ENCODE measurements around the gene NHLRC2. TPM values are rescaled to one million over a fixed set of nuclear protein-coding genes. Genes with fewer than 3 reads are reported as not detected.
"Not testable (repeated sequence)": the region's sequence is repeated elsewhere in the genome, so short reads cannot be mapped to it uniquely, and the experiment has no call there.

Gene NHLRC2
- total and polyA plus RNA-seq, 10 of the 15 experiments (the other 5 are each of a cell fraction or from before 2014, with no cell fraction given) = 1.9 to 31.3 (median 15.9) TPM

DNA sequence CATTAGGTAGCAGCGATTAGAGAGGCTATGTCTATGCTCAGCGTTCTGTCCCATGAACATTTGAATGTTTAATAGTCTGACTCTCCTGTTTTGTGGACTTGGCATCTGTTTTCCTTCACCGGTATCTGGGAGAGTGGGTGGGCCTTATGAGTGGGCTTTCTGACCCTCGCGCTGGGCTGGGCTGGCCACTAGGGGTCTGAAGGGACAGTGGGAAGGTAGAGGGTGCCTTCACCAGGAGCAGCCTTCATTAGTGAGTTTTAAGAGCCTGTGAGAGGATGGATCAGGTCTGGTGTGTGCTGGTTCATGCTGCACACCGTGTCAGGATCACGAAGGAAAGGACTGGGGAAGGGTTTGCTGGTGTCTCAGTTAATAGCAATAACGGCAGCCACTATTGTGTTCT, 34.0 kb upstream of the NHLRC2 start:
- no peaks in the 10 kb centered on the region for H3K4me1 ChIP-seq (ENCODE audit: control insufficient read depth, insufficient read depth, low read length)
- ChIA-PET RAD21 (ENCODE audit: unreplicated experiment) (no interaction called here), POLR2A (no interaction called here), SMC1A (ENCODE audit: uncharacterized antibody, unreplicated experiment) (no interaction called here), CTCF (no interaction called here)
- no peaks in the 10 kb centered on the region for H3K79me2 ChIP-seq (ENCODE audit: control insufficient read depth, insufficient read depth, low read length)
- no peak for TF ChIP-seq EGR1 (IDR thresholded peaks at IDR 0.05; ENCODE audit: borderline replicate concordance in 1 of 2, low read depth in 2 of 2, low read length in 2 of 2)
- no peak for TF ChIP-seq HCFC1 (IDR thresholded peaks at IDR 0.05; ENCODE audit: low read length)
- TF ChIP-seq SKIL (IDR thresholded peaks at IDR 0.05; ENCODE audit: low read depth, poor library complexity, severe bottlenecking) = no peak
- TF ChIP-seq RAD21 (IDR thresholded peaks at IDR 0.05; ENCODE audit: insufficient read depth, low read depth, low read length) = peak; percentile 22; the same call in 1 of the 2 replicates
- no peak for TF ChIP-seq CHD4 (IDR thresholded peaks at IDR 0.05)
- TF ChIP-seq CTCF (IDR thresholded peaks at IDR 0.05 in 2 of 3, conservative IDR thresholded peaks at IDR 0.05 in 1 of 3; ENCODE audit: control insufficient read depth in 2 of 3, extremely low read depth in 1 of 3, insufficient read depth in 1 of 3, low read depth in 3 of 3, low read length in 3 of 3) = peak in 2 of 3 experiments; percentile 8 to 19; a peak in 1 of 6 replicates
- no peak for TF ChIP-seq CBX5 (IDR thresholded peaks at IDR 0.05; ENCODE audit: low read depth)
- no peak for TF ChIP-seq SMAD1 (IDR thresholded peaks at IDR 0.05; ENCODE audit: low read depth, partially characterized antibody)
- no peak for TF ChIP-seq ZBED1 (IDR thresholded peaks at IDR 0.05; ENCODE audit: borderline replicate concordance)
- no peak for TF ChIP-seq CEBPB (IDR thresholded peaks at IDR 0.05; ENCODE audit: borderline replicate concordance in 1 of 2, low read depth in 2 of 2, low read length in 2 of 2)
- TF ChIP-seq USF2 (IDR thresholded peaks at IDR 0.05; ENCODE audit: borderline replicate concordance, low read depth, low read length) = no peak
- H3K4me2 ChIP-seq (ENCODE audit: control insufficient read depth, insufficient read depth) = no peak overlapping the region
- FAIRE-seq (no peak), ATAC-seq (peak; percentile 54; the same call in 2 of the 3 replicates), DNase-seq (ENCODE audit: low read depth, low spot score) (no peak)
- no peak overlapping the region for H2AFZ ChIP-seq (ENCODE audit: control insufficient read depth, low read depth, low read length)
- no peaks in the 10 kb centered on the region for H4K20me1 ChIP-seq (ENCODE audit: control insufficient read depth, insufficient read depth)
- WGBS (ENCODE audit: insufficient coverage, insufficient replicate concordance, low lambda C conversion rate, missing lambda C conversion rate) = 54% methylated on average over 8 of the region's 8 CpGs
- intact Hi-C loops (cut with micrococcal nuclease; ENCODE audit: unreplicated experiment) = no loop called here
- no peak overlapping the region for H3K27ac ChIP-seq (ENCODE audit: control insufficient read depth, insufficient read depth)
- no TSS peak for BruUV-seq (replicated peaks)
- H3K4me3 ChIP-seq = no peak overlapping the region
- H3K27me3 ChIP-seq (replicated peaks in 1 of 2; ENCODE audit: control insufficient read depth in 2 of 2, insufficient read depth in 2 of 2, low read length in 1 of 2) = no peaks in the 10 kb centered on the region
- H3K36me3 ChIP-seq (ENCODE audit: control insufficient read depth in 2 of 2, insufficient read depth in 2 of 2, low read length in 1 of 2) = no peaks in the 10 kb centered on the region
- in situ Hi-C loops (cut with MboI) = no loop called here
- H3K9me3 ChIP-seq (replicated peaks; ENCODE audit: control insufficient read depth, insufficient read depth, low read length) = no peaks in the 10 kb centered on the region
- H3K9ac ChIP-seq (ENCODE audit: control insufficient read depth, insufficient read depth, low read length) = no peak overlapping the region

- BruUV-seq (replicated peaks) = not testable (repeated sequence)
- WGBS (ENCODE audit: insufficient coverage, insufficient replicate concordance, low lambda C conversion rate, missing lambda C conversion rate) = 37% methylated on average over 3 of the region's 3 CpGs
These were observed 33.2 kb upstream of the NHLRC2 start for GRCh38 chr10:113821306-113821705.

More at GRCh38 chr10:113821306-113821705, 33.2 kb upstream of the NHLRC2 start:
- H3K27me3 ChIP-seq (replicated peaks in 1 of 2; ENCODE audit: control insufficient read depth in 2 of 2, insufficient read depth in 2 of 2, low read length in 1 of 2); H3K9me3 ChIP-seq (replicated peaks; ENCODE audit: control insufficient read depth, insufficient read depth, low read length); H3K9ac ChIP-seq (ENCODE audit: control insufficient read depth, insufficient read depth, low read length); in situ Hi-C loops (cut with MboI); H3K36me3 ChIP-seq (ENCODE audit: control insufficient read depth in 2 of 2, insufficient read depth in 2 of 2, low read length in 1 of 2); ATAC-seq; FAIRE-seq; H3K4me1 ChIP-seq (ENCODE audit: control insufficient read depth, insufficient read depth, low read length); H3K79me2 ChIP-seq (ENCODE audit: control insufficient read depth, insufficient read depth, low read length); H4K20me1 ChIP-seq (ENCODE audit: control insufficient read depth, insufficient read depth); RAD21 ChIA-PET (ENCODE audit: unreplicated experiment); H3K27ac ChIP-seq (ENCODE audit: control insufficient read depth, insufficient read depth); H3K4me2 ChIP-seq (ENCODE audit: control insufficient read depth, insufficient read depth); intact Hi-C loops (cut with micrococcal nuclease; ENCODE audit: unreplicated experiment); H2AFZ ChIP-seq (ENCODE audit: control insufficient read depth, low read depth, low read length); SMC1A ChIA-PET (ENCODE audit: uncharacterized antibody, unreplicated experiment); DNase-seq (ENCODE audit: low read depth, low spot score); POLR2A ChIA-PET; H3K4me3 ChIP-seq: not testable (repeated sequence)
- CTCF ChIA-PET = interaction anchor here (0.9 to 1.6 kb wide), 6 partner anchors 11 to 337 kb away, joined by 3 to 4 read pairs (median 3); no protein-coding TSS in a partner anchor
